ENCODE results near the gene MYLK.
"Not testable (repeated sequence)": the region's sequence is repeated elsewhere in the genome, so short reads cannot be mapped to it uniquely, and the experiment has no call there.

MYLK gene

DNA sequence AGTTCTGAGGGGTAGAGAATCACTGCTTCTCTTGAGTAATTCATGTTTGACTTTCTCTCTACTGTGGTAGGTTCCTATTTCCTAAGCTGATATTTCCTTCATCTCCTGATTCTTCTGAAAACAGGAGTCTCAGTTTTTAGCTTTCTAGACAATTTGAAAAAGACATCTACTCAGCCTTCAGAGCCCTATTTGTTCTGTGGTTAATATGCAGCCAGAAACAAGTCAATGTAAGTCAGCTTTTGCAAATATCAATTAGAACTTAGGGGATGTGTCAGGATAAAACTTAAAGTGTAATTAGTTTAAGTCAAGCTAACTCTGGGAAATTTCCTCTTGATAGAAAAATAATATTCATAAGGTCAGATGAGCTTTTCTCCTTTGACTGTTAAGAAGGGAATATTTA, 277.6 kb downstream of the MYLK start:
- no peak overlapping the region for H3K4me3 ChIP-seq (ENCODE audit: low read length)
- no peak for DNase-seq (ENCODE audit: low read depth, low spot score)

- DNase-seq (ENCODE audit: low read depth, low spot score): no peak
- H3K4me3 ChIP-seq (ENCODE audit: low read length): no peak overlapping the region
These were observed 278.3 kb downstream of the MYLK start for GRCh38 chr3:123605789-123606234.

GRCh38 chr3:123603153-123603552, 281.0 kb downstream of the MYLK start:
- not testable (repeated sequence) for DNase-seq (ENCODE audit: low read depth, low spot score); H3K4me3 ChIP-seq (ENCODE audit: low read length)

GRCh38 chr3:123602325-123602724, 281.8 kb downstream of the MYLK start:
- H3K4me3 ChIP-seq (ENCODE audit: low read length): no peak overlapping the region
- DNase-seq (ENCODE audit: low read depth, low spot score): no peak

DNA sequence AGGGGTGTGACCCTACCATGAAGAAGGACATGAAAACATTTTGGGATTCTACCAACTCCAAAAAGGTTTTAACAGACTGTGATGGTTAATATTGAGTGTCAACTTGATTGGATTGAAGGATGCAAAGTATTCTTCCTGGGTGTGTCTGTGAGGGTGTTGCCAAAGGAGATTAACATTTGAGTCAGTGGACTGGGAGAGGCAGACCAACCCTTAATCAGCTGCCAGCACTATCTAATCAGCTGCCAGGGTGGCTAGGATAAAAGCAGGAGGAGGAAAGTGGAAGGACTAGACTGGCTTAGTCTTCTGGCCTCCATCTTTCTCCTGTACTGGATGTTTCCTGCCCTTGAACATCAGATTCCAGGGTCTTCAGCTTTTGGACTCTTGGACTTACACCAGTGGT, 283.3 kb downstream of the MYLK start:
- not testable (repeated sequence) for DNase-seq (ENCODE audit: low read depth, low spot score); H3K4me3 ChIP-seq (ENCODE audit: low read length)

- no peak overlapping the region for H3K4me3 ChIP-seq (ENCODE audit: low read length)
- DNase-seq (ENCODE audit: low read depth, low spot score): no peak
These were observed 286.6 kb downstream of the MYLK start for GRCh38 chr3:123597561-123597960.

GRCh38 chr3:123595396-123596180, 288.5 kb downstream of the MYLK start:
- DNase-seq (ENCODE audit: low read depth, low spot score): no peak
- H3K4me3 ChIP-seq (ENCODE audit: low read length): no peak overlapping the region

GRCh38 chr3:123593381-123593780, 290.8 kb downstream of the MYLK start:
- no peak for DNase-seq (ENCODE audit: low read depth, low spot score)
- H3K4me3 ChIP-seq (ENCODE audit: low read length): no peak overlapping the region

DNA sequence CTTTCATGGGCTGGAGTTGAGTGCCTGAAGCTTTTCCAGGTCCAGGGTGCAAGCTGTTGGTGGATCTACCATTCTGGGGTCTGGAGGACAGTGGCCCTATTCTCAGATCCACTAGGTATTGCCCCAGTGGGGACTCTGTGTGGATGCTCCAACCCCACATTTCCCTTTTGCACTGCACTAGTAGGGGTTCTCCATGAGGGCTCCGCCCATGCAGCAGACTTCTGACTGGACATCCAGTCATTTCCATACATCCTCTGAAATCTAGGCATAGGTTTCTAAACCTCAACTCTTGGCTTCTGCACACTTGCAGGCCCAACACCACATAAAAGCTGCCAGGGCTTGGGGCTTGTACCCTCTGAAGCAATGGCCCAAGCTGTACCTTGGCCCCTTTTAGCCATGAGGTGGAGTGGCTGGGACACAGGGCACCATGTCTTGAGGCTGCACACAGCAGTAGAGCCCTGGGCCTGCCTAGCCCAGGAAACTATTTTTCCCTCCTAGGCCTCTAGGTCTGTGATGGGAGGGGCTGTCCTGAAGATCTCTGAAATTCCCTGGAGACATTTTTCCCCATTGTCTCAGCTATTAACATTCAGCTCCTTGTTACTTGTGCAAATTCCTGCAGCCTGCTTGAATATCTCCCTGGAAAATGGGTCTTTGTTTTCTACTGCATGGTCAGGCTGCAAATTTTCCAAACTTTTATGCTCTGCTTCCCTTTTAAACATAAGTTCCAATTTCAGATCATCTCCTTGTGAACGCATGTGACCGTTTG, 293.3 kb downstream of the MYLK start:
- no peak overlapping the region for H3K4me3 ChIP-seq (ENCODE audit: low read length)
- no peak for DNase-seq (ENCODE audit: low read depth, low spot score)

DNA sequence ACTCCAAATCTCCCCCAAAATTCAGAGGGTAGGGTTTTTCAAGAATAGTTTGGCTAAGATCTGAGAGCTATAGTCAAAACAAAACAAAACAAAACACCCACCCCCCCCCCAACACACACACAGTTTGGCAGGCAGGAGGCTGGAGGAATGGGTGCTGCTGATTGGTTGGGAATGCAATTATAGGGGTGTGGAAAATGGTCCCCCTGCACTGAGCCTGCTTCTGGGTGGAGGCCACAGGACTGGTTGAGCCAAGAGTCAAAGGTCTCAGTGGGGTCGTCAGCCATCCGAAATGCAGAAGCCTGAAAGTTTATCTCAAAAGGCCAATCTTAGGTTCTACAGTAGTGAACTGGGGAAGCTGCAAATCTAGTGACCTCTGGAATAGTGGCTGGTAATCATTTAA, 296.7 kb downstream of the MYLK start:
- DNase-seq (ENCODE audit: low read depth, low spot score): no peak
- no peak overlapping the region for H3K4me3 ChIP-seq (ENCODE audit: low read length)

DNA sequence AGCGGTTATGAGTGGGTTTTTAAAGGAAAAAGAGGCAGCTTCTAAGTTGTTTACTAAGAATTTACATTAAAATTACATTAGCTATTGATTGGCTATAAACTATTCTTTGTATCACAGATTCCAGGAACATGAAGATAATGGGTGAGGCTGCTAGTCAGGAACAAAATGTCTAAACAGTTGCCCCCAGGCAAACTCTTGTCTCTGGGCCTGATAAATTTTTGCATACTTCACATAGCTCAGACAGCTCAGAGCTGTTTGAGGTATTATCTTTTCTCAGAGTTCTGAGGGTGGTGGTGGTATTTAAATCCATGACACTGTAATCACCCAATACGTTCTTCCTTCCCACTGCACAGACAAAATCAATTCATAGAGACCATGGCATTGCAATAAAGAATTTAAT, 297.2 kb downstream of the MYLK start:
- no peak for DNase-seq (ENCODE audit: low read depth, low spot score)
- no peak overlapping the region for H3K4me3 ChIP-seq (ENCODE audit: low read length)

GRCh38 chr3:123586131-123586530, 298.0 kb downstream of the MYLK start:
- H3K4me3 ChIP-seq (ENCODE audit: low read length): peak overlapping the region; percentile 96
- peak; percentile 54 for DNase-seq (ENCODE audit: low read depth, low spot score)

- DNase-seq (ENCODE audit: low read depth, low spot score): peak; percentile 97
- H3K4me3 ChIP-seq (ENCODE audit: low read length): peak within 1 kb of the TSS; percentile 96
These were observed 298.9 kb downstream of the MYLK start, which contains the start of gene HACD2 for GRCh38 chr3:123584988-123585937. Gene HACD2 (minus strand): TSS chr3:123585053. CDS start chr3:123585027, 26 bp downstream.

DNA sequence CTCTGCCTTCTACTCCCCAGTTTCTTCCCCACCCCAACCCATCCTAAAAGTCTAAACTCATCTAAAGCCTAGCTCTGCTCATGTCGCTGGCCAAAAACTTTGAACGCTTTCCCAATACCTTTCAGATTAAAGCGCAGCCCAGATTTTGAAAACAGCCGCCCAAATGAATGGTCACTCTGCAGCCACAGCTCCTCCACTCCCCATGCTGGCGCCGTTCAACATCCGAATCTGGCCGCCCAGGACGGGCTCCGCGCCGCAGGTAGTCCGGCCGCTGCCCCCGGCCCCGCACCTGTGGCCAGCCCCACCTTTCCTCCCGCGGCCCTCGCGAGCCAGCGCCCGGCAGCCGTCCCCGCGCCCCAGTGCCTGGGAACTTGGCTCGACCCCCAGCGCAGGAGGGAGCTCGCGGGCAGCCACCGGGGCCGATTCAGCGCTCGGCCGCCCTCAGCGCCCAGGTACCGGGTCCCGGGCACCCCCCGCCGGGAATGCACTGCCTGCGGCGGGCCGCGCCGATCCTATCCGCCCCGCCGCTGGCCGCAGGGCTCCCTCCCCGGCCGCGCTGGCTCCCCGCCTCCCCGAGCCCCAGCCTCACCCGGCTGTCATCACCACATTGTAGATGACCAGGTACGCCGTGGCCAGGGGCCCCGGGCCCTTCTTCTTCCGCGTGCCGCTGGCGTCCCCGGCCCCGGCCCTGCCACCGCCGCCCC, 299.7 kb downstream of the MYLK start:
- DNase-seq (ENCODE audit: low read depth, low spot score): no peak
- peak overlapping the region; percentile 96 for H3K4me3 ChIP-seq (ENCODE audit: low read length)

GRCh38 chr3:123583561-123583960, 300.6 kb downstream of the MYLK start:
- no peak for DNase-seq (ENCODE audit: low read depth, low spot score)
- no peak overlapping the region for H3K4me3 ChIP-seq (ENCODE audit: low read length)

DNA sequence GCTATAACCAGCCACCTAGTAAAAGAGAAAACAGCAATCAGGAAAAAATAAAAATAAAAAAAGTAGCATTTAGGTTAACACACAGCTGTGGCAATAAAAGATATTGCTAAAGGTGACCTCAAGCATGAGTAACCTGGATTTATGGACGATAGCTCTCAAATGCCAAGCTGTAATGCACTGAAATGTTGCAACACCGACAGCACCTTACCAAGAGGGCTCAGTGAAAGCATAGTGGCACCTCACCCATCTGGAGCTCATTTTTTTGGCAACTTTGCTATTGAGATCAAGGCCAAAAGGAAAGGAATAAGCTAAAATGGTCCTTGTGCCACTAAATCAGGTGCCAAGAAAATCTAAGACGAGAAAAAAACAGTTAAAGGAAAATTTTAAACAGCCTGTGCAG, 301.8 kb downstream of the MYLK start:
- H3K4me3 ChIP-seq (ENCODE audit: low read length): no peak overlapping the region
- DNase-seq (ENCODE audit: low read depth, low spot score): no peak

DNA sequence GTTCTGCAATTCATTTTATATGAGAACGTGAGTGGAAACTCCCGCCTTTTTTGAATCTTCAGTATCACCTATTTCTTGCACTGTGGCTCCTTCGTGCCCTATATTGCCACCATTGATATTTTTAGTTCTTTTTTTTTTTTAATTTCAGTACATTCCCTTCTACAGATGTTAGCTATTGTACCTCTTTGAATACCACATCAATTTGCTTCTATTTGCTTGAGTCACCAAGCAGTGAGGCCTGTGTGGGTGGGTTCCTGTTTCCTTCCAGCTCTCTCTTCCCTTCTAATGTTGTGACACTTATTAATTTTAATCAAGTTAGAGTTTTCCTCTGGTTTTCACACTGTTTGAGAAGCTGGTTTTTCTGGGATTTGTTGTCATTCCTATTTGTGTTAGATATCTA, 308.0 kb downstream of the MYLK start:
- no peak for DNase-seq (ENCODE audit: low read depth, low spot score)
- no peak overlapping the region for H3K4me3 ChIP-seq (ENCODE audit: low read length)

- no peak for DNase-seq (ENCODE audit: low read depth, low spot score)
- H3K4me3 ChIP-seq (ENCODE audit: low read length): no peak overlapping the region
These were observed 312.2 kb downstream of the MYLK start for GRCh38 chr3:123571973-123572365.
